Measurements from ENCODE around the gene NEDD8.

NEDD8 gene

DNA sequence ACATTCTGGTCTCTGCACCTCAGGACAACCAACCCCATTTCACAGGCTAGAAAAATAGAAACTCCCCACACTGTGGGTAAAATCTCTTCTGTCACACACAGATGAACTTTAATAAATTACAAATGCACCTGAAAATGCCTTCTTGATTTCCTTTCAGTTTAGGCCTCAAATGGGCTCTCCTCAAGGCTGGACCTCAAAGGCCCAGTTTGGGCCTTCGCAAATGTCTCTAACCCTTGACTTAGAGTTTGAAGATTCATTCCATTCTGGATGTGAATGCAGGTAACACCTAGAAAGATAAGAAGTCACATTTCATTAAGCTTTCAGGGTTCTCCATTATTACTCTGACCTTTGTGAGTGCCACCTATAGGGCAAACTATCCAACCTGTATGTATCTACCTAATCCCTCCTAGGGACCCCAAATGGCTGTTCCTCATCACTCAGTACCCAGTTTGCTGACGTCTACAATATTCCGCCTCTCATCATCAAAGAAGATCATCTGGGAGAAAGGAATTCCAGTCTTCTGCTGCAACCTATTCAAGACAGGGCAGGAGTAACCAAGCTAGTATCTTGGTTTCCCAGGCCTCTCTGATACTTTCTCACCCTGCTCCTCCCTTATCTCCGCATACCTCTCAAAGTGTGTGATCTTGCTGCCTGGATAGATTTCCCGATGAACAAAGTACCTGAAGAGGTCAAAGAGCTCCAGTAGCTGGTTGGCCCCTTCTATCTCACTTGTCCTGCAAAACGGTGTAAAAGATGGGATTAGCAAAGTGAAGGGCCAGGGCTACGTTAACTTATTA lies 18.1 kb downstream of the NEDD8 start:
- POLR2A ChIA-PET = interaction anchor here (0.6 to 2.0 kb wide), 11 partner anchors 15 to 216 kb away, joined by 3 to 14 read pairs (median 4); partner anchors contain the start of genes CBLN3, EMC9, IRF9 and KHNYN
- CTCF ChIA-PET = interaction anchor here (0.7 to 5.2 kb wide), 19 partner anchors 8 to 123 kb away, joined by 3 to 42 read pairs (median 5); partner anchors contain the start of genes CIDEB, DHRS1, IRF9 and NOP9
- TF ChIP-seq, protein P1, sequence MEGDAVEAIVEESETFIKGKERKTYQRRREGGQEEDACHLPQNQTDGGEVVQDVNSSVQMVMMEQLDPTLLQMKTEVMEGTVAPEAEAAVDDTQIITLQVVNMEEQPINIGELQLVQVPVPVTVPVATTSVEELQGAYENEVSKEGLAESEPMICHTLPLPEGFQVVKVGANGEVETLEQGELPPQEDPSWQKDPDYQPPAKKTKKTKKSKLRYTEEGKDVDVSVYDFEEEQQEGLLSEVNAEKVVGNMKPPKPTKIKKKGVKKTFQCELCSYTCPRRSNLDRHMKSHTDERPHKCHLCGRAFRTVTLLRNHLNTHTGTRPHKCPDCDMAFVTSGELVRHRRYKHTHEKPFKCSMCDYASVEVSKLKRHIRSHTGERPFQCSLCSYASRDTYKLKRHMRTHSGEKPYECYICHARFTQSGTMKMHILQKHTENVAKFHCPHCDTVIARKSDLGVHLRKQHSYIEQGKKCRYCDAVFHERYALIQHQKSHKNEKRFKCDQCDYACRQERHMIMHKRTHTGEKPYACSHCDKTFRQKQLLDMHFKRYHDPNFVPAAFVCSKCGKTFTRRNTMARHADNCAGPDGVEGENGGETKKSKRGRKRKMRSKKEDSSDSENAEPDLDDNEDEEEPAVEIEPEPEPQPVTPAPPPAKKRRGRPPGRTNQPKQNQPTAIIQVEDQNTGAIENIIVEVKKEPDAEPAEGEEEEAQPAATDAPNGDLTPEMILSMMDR (IDR thresholded peaks at IDR 0.05; ENCODE audit: control extremely low read depth, extremely low read depth, low read depth, missing control alignments) = no peak
- no peak for DNase-seq (ENCODE audit: extremely low spot score)

DNA sequence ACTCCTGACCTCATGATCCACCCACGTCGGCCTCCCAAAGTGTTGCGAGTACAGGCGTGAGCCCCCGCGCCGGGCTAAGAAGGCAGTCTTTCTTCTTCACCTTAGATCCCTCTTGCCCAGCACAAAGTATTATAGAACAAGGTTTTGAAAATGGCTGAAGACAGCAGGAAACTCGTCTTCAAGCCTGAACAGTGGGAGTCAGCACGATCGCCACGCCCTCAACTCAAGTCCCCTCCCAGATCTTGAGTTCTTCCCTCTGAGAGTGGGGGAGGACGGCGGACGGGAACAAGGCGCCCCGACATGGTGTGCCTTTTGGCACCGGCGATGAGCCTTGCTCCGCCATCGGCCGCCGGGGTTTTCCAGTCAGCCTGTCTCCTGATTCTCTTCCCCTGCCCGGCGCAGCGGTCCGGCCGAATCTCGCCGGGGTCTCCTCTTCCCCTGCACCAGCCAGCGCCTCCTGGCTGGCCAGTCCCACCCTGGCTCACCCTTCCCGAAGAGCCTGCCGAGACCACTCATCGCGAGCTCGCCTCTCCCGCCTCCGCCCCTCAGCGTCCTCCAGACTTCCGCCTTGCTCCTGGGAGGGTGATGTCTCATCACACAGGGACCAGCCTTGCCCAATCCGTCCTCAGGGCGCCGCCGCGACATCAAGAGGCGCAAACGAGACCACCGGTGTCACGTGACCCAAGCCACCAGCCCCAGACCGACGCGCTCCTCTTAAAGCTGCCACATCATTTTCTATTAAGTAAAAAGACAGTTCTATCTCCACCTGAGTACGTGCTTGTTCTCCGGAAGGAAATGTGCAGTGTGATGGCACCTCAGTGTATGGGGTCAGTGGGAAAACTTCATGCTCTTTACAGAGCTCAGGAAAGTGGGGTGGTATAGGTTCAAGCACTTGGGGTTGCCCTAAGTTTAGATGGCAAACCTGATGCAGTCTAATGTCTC lies 19.0 kb downstream of the NEDD8 start, which contains the start of gene CHMP4A:
CHMP4A (minus strand) TSS at position 565 of the 942 bp plus-strand sequence; CDS start at position 516, 49 bp downstream.
- POLR2A ChIA-PET = interaction anchor here (0.6 to 2.0 kb wide), 9 partner anchors 17 to 216 kb away, joined by 3 to 14 read pairs (median 3); partner anchors contain the start of genes CBLN3, EMC9, IRF9 and KHNYN
- TF ChIP-seq, protein P1 (IDR thresholded peaks at IDR 0.05; ENCODE audit: control extremely low read depth, extremely low read depth, low read depth, missing control alignments) = peak; percentile 8
- CTCF ChIA-PET = interaction anchor here (0.7 to 5.2 kb wide), 15 partner anchors 9 to 218 kb away, joined by 3 to 42 read pairs (median 5); partner anchors contain the start of genes CIDEB, IRF9, PSME1 and RABGGTA
- peak; percentile 97 for DNase-seq (ENCODE audit: extremely low spot score)

DNA sequence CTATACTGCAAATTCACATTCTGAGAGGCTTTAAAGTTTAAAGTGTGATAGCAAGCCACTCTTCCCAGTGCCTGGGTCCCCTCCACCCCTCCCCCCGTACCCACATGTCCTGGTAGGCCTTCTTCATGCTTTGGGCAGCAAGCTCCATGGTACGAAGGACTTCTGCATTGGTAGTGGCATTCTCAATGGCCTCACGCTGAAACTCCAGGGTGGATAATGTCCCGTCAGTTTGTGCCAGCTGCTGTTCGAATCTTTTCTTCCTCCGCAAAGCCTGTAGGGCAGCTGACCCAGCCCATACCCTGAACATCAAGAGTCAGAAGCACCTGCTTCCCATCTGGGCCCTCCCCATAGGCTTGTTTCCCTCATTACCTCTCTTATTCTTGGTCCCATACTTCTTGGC lies 20.9 kb downstream of the NEDD8 start:
- TF ChIP-seq, protein P1 (IDR thresholded peaks at IDR 0.05; ENCODE audit: control extremely low read depth, extremely low read depth, low read depth, missing control alignments) = no peak
- POLR2A ChIA-PET = no interaction called here
- CTCF ChIA-PET = interaction anchor here (1.0 to 5.2 kb wide), 9 partner anchors 9 to 220 kb away, joined by 3 to 42 read pairs (median 4); partner anchors contain the start of genes CIDEB, IRF9, LTB4R2 and TINF2
- DNase-seq (ENCODE audit: extremely low spot score) = no peak

- CTCF ChIA-PET = interaction anchor here (0.6 to 2.4 kb wide), 4 partner anchors 8 to 46 kb away, joined by 3 to 17 read pairs (median 4); partner anchors contain the start of genes IRF9, MDP1 and TM9SF1
- POLR2A ChIA-PET = interaction anchor here (0.6 to 0.7 kb wide), 2 partner anchors 64 to 136 kb away, joined by 3 read pairs; partner anchors contain the start of genes CPNE6 and RABGGTA
- TF ChIP-seq, protein P1 (IDR thresholded peaks at IDR 0.05; ENCODE audit: control extremely low read depth, extremely low read depth, low read depth, missing control alignments) = no peak
- DNase-seq (ENCODE audit: extremely low spot score) = no peak
Measured at GRCh38 chr14:24207625-24208024, 24.5 kb downstream of the NEDD8 start.

- TF ChIP-seq, protein P1 (IDR thresholded peaks at IDR 0.05; ENCODE audit: control extremely low read depth, extremely low read depth, low read depth, missing control alignments) = no peak
- ChIA-PET CTCF (interaction anchor here (0.9 to 2.4 kb wide), 4 partner anchors 8 to 69 kb away, joined by 3 to 17 read pairs (median 4); partner anchors contain the start of genes IRF9, MDP1 and TM9SF1), POLR2A (interaction anchor here (0.7 to 1.4 kb wide), 2 partner anchors 12 to 64 kb away, joined by 3 to 5 read pairs; partner anchors contain the start of genes RABGGTA and TM9SF1)
- DNase-seq (ENCODE audit: extremely low spot score) = no peak
Measured at GRCh38 chr14:24207104-24207551, 25.0 kb downstream of the NEDD8 start.
